Measurements from ENCODE around the gene EGFL6.
"Not testable (repeated sequence)": the region's sequence is repeated elsewhere in the genome, so short reads cannot be mapped to it uniquely, and the experiment has no call there.

EGFL6 gene

GRCh38 chrX:13590914-13591313 lies 21.5 kb downstream of the EGFL6 start:
- no peak for DNase-seq (ENCODE audit: low read depth in 2 of 2)

DNA sequence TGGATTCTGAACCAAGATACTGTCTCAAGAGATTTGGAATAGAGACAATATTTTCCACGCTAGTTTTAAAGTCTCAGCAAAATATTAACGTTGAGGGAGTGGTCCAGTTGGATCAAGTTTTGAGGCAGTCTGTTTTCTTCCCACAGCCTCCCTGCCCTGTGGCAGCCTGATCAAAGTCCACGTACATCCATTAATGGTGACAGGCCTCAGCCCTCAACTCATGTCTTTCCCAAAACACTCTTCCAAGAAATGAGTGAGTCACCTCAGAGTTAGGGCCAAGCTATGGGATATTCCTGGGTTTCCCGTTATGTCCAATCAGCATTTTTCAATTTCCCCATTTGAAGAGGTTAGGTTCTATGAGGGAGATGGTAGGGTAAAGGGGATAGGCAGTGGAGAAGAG lies 28.5 kb downstream of the EGFL6 start:
- DNase-seq (ENCODE audit: low read depth in 2 of 2): no peak

GRCh38 chrX:13598877-13599276 lies 29.5 kb downstream of the EGFL6 start:
- DNase-seq (ENCODE audit: low read depth in 2 of 2): no peak

DNA sequence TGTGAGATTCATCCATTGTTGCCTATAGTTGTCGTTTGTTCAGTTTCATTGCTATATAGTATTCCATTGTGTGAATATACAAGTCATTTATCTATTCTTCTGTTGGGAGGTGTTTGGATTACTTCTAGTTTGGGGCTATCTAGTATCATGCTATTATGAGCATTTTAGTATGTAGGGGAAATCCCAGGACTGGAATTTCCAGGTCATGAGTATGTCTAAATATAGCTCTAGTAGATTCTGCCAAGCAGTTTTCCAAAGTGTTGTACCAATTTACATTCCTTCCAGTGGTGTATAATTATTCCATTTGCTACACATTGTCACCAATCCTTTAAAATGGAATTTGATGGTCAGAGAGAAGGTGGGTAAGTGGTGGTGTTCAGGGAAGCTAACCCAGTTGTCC lies 30.1 kb downstream of the EGFL6 start:
- DNase-seq (ENCODE audit: low read depth in 2 of 2): no peak

DNA sequence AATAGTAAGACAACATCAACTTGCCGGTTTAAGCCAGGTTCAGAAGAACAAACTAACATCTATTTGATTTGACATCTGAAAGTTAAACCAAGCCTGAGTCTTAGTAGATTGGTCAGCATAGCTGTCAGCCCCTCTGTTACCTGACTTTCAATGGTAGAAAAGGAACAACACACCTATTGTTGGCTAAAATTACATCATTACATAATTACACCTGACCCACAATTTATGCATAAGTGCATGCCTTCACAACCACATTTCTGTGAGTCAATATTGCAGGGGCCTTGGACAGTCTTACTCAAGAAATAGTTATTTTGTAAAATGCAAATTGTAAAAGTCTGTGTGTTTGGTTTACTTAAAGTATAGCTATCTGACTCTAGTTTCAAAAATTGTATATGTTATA lies 36.2 kb downstream of the EGFL6 start:
- no peak for DNase-seq (ENCODE audit: low read depth in 2 of 2)

DNA sequence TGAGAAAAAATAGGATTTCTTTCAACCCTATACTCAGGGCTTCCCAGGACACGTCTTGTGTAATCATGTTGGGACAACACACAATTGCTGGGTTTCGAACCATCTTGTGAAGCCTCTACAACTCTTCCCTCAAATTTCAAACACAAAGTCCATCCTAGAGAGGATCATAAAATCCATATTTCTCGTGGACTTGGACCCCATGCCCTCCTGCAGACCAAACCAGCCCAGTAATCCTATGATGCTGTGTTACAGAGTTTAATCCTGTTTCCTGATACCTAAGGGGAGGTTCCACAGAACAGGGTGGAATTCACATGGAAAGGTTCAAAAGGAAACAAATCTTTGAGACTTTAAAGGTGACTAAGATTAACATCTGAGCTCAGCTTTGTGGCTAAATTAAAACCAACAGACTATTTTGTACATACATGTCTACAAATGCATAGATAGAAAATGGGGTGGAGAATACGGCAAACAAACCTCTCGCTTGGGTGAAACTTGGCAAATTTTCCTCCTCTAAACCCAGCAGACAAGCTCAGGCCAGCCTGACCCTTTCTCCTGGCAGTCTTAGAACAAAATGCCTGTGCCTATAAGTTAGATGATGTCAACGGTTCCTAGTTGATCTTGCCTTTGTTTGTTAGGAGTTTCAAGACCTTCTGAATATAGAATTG lies 38.1 kb downstream of the EGFL6 start:
- DNase-seq (ENCODE audit: low read depth in 2 of 2): no peak

- no peak for DNase-seq (ENCODE audit: low read depth in 2 of 2)
Measured at GRCh38 chrX:13607996-13608365, 38.6 kb downstream of the EGFL6 start.

GRCh38 chrX:13614154-13614553 lies 44.8 kb downstream of the EGFL6 start:
- DNase-seq (ENCODE audit: low read depth in 2 of 2): no peak

DNA sequence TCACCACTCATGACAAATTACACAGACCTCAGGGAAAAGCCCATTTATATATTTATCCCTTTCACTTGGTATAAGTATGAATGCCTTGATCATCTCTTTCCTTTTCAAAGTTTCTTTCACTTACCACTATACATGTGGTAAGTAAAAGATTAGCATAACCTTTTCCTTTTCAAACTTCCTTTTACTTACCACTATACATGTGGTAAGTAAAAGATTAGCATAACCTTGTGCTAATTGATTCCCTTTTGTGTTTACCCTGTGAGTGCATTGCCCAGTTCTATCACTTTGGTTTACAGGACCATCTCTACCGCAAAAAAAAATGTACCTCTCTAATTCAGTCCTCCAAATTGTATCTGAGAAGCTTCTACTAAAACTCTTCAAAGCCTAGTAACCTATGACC lies 50.8 kb downstream of the EGFL6 start:
- DNase-seq (ENCODE audit: low read depth in 2 of 2): no peak

DNA sequence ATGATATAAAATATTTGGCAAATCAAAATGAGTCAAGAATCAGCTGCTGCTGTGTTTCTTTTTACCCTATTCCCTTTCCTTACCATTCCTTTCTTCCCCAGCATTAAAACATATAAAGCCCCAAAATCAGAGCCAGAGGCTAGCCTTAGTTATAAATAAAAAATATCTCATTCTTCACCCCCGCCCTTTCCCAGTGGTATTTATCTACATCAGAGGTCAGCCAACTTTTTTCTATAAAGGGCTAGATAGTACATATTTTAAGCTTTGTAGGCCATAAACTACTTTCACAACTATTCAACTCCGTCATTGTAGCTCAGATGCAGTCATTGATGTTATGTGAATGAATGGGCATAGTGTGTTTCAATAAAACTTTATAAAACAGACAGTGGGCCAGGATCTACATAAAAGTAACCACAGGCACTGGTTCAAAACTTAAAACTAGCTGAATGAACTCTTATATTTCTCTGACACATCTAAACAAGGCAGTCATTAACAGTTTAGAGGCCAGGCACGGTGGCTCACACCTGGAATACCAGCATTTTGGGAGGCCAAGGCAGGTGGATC lies 53.1 kb downstream of the EGFL6 start:
- no peak for DNase-seq (ENCODE audit: low read depth in 2 of 2)

- DNase-seq (ENCODE audit: low read depth in 2 of 2): no peak
Measured at GRCh38 chrX:13627306-13627705, 57.9 kb downstream of the EGFL6 start.

- not testable (repeated sequence) for DNase-seq (ENCODE audit: low read depth in 2 of 2)
Measured at GRCh38 chrX:13637224-13637623, 67.8 kb downstream of the EGFL6 start.

GRCh38 chrX:13638021-13638420 lies 68.6 kb downstream of the EGFL6 start:
- DNase-seq (ENCODE audit: low read depth in 2 of 2): no peak

DNA sequence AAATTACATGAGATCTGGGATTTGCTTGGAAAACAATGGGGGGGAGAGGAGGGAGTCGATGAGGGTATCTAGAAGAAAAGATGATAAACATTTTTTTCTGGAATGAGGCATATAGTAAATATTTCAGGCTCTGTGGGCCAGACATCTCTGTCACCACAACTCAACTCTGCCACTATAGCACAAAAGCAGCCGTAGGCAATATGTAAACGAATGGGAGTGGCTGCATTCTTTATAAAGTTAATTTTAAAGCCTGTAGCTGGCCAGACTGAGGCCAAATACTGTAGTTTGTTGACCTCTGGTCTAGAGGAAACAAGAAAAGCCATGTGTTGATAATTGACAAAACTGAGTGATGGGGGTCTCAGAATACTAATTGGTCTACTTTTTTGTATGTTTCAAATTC lies 69.4 kb downstream of the EGFL6 start:
- DNase-seq (ENCODE audit: low read depth in 2 of 2): no peak

DNA sequence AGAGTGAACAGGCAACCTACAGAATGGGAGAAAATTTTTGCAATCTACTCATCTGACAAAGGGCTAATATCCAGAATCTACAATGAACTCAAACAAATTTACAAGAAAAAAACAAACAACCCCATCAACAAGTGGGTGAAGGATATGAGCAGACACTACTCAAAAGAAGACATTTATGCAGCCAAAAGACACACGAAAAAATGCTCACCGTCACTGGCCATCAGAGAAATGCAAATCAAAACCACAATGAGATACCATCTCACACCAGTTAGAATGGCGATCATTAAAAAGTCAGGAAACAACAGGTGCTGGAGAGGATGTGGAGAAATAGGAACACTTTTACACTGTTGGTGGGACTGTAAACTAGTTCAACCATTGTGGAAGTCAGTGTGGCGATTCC lies 72.3 kb downstream of the EGFL6 start:
- DNase-seq (ENCODE audit: low read depth in 2 of 2): not testable (repeated sequence)

- no peak for DNase-seq (ENCODE audit: low read depth in 2 of 2)
Measured at GRCh38 chrX:13645464-13646153, 76.2 kb downstream of the EGFL6 start.

- no peak for DNase-seq (ENCODE audit: low read depth in 2 of 2)
Measured at GRCh38 chrX:13646154-13646549, 76.8 kb downstream of the EGFL6 start.

GRCh38 chrX:13647709-13648212 lies 78.4 kb downstream of the EGFL6 start:
- DNase-seq (ENCODE audit: low read depth in 2 of 2): peak; percentile 41 to 59

DNA sequence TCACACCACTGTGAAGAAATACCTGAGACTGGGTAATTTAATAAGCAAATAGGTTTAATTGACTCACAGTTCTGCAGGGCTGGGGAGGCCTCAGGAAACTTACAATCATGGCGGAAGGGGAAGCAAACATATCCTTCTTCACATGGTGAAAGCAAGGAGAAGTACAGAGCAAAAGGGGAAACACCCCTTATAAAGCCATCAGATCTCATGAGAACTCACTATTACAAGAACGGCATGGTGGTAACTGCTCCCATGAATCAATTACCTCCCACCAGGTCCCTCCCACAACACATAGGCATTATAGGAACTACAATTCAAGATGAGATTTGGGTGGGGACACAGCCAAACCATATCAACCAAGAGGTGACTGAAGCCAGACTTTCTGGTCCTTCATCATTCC lies 78.9 kb downstream of the EGFL6 start:
- not testable (repeated sequence) for DNase-seq (ENCODE audit: low read depth in 2 of 2)

GRCh38 chrX:13649838-13650237 lies 80.4 kb downstream of the EGFL6 start:
- no peak for DNase-seq (ENCODE audit: low read depth in 2 of 2)

GRCh38 chrX:13650318-13650717 lies 80.9 kb downstream of the EGFL6 start:
- DNase-seq (ENCODE audit: low read depth in 2 of 2): no peak

DNA sequence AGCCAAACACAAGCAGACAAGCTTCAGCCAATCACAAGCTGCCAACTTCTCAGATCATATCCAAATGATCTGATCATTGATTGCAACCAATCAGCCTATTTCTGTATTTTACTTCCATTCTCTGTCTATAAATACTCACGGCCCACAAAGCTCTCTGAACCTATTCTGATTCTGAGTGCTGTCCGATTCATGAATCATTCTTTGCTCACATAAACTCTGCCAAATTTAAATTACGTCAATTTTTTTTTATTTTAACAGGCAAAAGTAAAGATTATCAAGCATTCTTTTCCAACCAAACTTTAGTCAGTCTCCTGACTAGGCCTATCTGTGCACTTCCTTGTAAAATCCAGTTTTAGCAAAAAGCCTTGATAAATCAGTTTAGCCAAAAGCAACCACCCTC lies 81.7 kb downstream of the EGFL6 start:
- no peak for DNase-seq (ENCODE audit: low read depth in 2 of 2)

DNA sequence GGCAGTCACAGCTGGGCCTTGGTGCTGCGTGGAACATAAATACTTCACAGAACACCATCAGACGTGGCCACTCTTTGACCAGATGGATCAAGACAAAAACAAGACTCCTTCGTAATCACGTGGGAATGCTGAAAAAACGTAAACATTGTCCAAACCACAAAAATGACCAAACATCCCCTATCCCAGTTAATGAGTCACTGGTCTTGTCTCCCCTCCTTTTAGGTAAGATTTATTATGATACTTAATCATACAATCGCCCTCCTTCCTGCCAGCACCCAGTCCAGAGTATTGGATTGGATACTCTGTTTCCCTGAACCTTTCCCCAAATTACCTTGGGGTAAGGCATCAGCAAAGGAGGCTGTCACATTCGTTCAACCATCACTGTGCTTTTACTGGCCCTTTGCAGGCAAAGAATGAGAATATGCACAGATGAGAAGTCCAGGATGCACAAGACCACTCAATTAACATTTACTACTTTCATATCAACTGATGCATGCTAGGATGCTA lies 82.9 kb downstream of the EGFL6 start:
- no peak for DNase-seq (ENCODE audit: low read depth in 2 of 2)
